ENCODE results near the gene CCDC177.

CCDC177 gene

GRCh38 chr14:69528930-69529329 lies 45.7 kb downstream of the CCDC177 start:
- DNase-seq (ENCODE audit: low spot score): no peak

- DNase-seq (ENCODE audit: low spot score): no peak
Measured at GRCh38 chr14:69528143-69528542, 46.5 kb downstream of the CCDC177 start.

- no peak for DNase-seq (ENCODE audit: low spot score)
Measured at GRCh38 chr14:69527635-69528034, 47.0 kb downstream of the CCDC177 start.

GRCh38 chr14:69525896-69526295 lies 48.8 kb downstream of the CCDC177 start:
- no peak for DNase-seq (ENCODE audit: low spot score)

GRCh38 chr14:69522026-69522425 lies 52.6 kb downstream of the CCDC177 start:
- DNase-seq (ENCODE audit: low spot score): no peak
